Measurements from ENCODE around the gene ZCCHC14. TPM values are rescaled to one million over a fixed set of nuclear protein-coding genes. Genes with fewer than 3 reads are reported as not detected.

ZCCHC14 gene
- total and polyA plus RNA-seq, 4 donors, result 7.4 to 31.1 (median 19.3) TPM

DNA sequence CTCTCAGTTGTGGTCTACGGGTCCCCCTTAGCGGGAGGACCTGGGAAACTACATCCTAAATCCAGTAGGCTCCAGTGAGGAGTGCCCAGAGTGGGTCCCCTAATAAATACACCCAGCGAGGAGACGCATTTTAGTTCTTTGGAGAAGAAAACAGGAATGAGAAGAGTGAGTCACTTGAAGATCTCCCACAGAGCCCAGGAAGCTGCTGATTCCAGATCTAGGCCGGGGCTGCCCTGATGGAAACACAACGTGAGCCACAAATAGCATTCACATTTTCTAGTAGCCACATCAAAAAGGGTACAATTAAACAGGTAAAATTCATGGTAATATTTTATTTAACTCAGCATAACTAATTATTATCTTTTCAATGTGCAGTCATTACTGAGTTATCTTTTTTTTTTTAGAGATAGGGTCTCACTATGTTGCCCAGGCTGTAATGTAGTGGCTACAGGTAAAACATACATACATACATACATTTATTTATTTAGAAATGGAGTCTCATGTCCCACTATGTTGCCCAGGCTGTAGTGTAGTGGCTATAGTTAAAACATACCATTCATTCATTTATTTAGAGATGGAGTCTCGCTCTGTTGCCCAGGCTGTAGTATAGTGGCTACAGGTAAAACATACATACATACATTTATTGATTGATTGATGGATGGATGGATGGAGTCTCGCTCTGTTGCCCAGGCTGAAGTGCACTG, 130.8 kb downstream of the ZCCHC14 start:
- Histone ChIP-seq H3K27ac (ENCODE audit: low read depth in 1 of 2, low read length in 1 of 2) (no peak overlapping the region), H3K4me3 (no peak overlapping the region), H3K4me1 (ENCODE audit: control insufficient read depth in 5 of 5, insufficient read depth in 5 of 5, low read length in 5 of 5) (peaks cover 1 to 16% (median 9%) of the 10 kb centered on the region in 5 donors), H3K9ac (ENCODE audit: insufficient read depth in 1 of 2, low read length in 2 of 2) (no peak overlapping the region), H3K9me3 (ENCODE audit: control insufficient read depth in 4 of 4, insufficient read depth in 3 of 4, low read length in 3 of 4) (peaks cover 0 to 2% (median 0%) of the 10 kb centered on the region in 4 donors), H3K27me3 (ENCODE audit: control insufficient read depth in 3 of 3, insufficient read depth in 3 of 3, low read length in 2 of 3) (no peaks in the 10 kb centered on the region), H3K36me3 (ENCODE audit: control insufficient read depth in 4 of 4, insufficient read depth in 4 of 4, low read length in 4 of 4) (peaks cover 12 to 28% (median 21%) of the 10 kb centered on the region in 4 donors)
- no peak for DNase-seq
- TF ChIP-seq, protein P1, sequence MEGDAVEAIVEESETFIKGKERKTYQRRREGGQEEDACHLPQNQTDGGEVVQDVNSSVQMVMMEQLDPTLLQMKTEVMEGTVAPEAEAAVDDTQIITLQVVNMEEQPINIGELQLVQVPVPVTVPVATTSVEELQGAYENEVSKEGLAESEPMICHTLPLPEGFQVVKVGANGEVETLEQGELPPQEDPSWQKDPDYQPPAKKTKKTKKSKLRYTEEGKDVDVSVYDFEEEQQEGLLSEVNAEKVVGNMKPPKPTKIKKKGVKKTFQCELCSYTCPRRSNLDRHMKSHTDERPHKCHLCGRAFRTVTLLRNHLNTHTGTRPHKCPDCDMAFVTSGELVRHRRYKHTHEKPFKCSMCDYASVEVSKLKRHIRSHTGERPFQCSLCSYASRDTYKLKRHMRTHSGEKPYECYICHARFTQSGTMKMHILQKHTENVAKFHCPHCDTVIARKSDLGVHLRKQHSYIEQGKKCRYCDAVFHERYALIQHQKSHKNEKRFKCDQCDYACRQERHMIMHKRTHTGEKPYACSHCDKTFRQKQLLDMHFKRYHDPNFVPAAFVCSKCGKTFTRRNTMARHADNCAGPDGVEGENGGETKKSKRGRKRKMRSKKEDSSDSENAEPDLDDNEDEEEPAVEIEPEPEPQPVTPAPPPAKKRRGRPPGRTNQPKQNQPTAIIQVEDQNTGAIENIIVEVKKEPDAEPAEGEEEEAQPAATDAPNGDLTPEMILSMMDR (IDR thresholded peaks at IDR 0.05; ENCODE audit: control extremely low read depth, extremely low read depth), result no peak
- WGBS, 2 donors, result 96 to 98% methylated on average over 8 of the region's 8 CpGs
- ATAC-seq (ENCODE audit: insufficient read depth, low FRiP score), result no peak

DNA sequence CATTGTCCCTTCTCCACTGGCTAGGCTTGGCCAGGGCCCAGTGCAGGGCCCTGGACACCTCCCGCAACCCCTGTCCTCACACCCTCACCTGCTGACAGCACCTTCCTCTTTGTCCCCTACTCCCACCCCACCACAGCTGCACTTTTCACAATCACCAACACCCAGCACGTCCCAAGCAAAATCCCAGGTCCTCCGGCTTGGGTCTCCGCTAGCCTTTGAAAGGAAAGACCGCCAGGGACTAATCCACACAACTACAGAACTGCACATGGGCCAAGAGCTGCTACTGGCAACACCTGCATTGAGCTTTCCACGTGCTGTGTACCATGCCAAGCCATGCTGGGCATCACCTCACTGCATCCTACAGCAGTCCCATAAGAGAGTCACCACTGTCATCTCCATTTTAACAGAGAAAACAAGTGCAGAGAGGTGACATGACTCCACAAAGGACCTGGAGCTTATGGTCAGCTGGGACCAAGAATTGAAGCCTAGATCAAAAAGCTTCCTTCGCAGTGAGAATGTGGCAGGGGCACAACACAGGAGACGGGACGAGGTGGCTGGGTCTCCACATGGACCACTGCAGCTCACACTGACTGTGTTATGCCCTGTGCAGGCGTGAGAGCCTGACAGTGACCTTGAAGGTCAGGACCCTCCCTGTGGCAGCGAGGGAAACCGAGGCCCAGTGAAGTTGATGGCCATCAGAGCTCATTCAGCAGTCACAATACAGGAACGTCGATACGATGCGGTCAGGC, 131.8 kb downstream of the ZCCHC14 start:
- peaks cover 0 to 16% (median 9%) of the 10 kb centered on the region in 5 donors for H3K4me1 ChIP-seq (ENCODE audit: control insufficient read depth in 5 of 5, insufficient read depth in 5 of 5, low read length in 5 of 5)
- H3K36me3 ChIP-seq (ENCODE audit: control insufficient read depth in 4 of 4, insufficient read depth in 4 of 4, low read length in 4 of 4), result peaks cover 12 to 28% (median 20%) of the 10 kb centered on the region in 4 donors
- ATAC-seq (ENCODE audit: insufficient read depth, low FRiP score) (no peak), DNase-seq (no peak)
- no peak overlapping the region for H3K9ac ChIP-seq (ENCODE audit: insufficient read depth in 1 of 2, low read length in 2 of 2)
- TF ChIP-seq, protein P1 (IDR thresholded peaks at IDR 0.05; ENCODE audit: control extremely low read depth, extremely low read depth), result no peak
- no peak overlapping the region for H3K27ac ChIP-seq (ENCODE audit: low read depth in 1 of 2, low read length in 1 of 2)
- H3K9me3 ChIP-seq (ENCODE audit: control insufficient read depth in 4 of 4, insufficient read depth in 3 of 4, low read length in 3 of 4), result peaks cover 0 to 2% (median 0%) of the 10 kb centered on the region in 4 donors
- no peak overlapping the region for H3K4me3 ChIP-seq
- WGBS, 2 donors, result 98 to 99% methylated on average over 16 of the region's 16 CpGs
- H3K27me3 ChIP-seq (ENCODE audit: control insufficient read depth in 3 of 3, insufficient read depth in 3 of 3, low read length in 2 of 3), result no peaks in the 10 kb centered on the region

DNA sequence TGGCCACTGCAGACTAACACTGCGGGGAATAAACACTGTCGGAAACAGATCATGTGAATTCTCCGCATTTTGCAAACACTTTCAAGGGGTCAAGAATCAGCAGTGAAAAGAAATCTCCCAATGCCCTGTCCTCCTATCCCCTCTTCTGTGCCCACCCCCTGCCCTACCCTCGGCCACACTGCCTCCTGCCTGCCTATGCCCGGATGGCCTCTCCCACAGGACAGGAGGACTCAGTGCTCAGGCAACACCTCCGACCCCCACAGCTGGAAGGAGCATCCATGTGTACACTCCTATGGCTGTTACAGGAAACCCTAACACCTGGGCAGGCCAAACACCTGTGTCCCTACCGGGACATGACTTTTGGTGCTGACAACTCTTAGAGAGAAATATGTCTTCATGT, 133.7 kb downstream of the ZCCHC14 start:
- H3K9ac ChIP-seq (ENCODE audit: insufficient read depth in 1 of 2, low read length in 2 of 2), result no peak overlapping the region

More for the DNA sequence above, 133.7 kb downstream of the ZCCHC14 start:
- TF ChIP-seq, protein P1 (IDR thresholded peaks at IDR 0.05; ENCODE audit: control extremely low read depth, extremely low read depth), result no peak
- H3K36me3 ChIP-seq (ENCODE audit: control insufficient read depth in 4 of 4, insufficient read depth in 4 of 4, low read length in 4 of 4), result peaks cover 12 to 28% (median 21%) of the 10 kb centered on the region in 4 donors
- WGBS, 2 donors, result 96 to 100% methylated on average over 7 of the region's 7 CpGs
- peaks cover 0 to 12% (median 7%) of the 10 kb centered on the region in 5 donors for H3K4me1 ChIP-seq (ENCODE audit: control insufficient read depth in 5 of 5, insufficient read depth in 5 of 5, low read length in 5 of 5)
- no peak overlapping the region for H3K27ac ChIP-seq (ENCODE audit: low read depth in 1 of 2, low read length in 1 of 2)
- DNase-seq (no peak), ATAC-seq (ENCODE audit: insufficient read depth, low FRiP score) (no peak)
- peaks cover 0 to 2% (median 0%) of the 10 kb centered on the region in 4 donors for H3K9me3 ChIP-seq (ENCODE audit: control insufficient read depth in 4 of 4, insufficient read depth in 3 of 4, low read length in 3 of 4)
- H3K27me3 ChIP-seq (ENCODE audit: control insufficient read depth in 3 of 3, insufficient read depth in 3 of 3, low read length in 2 of 3), result no peaks in the 10 kb centered on the region
- H3K4me3 ChIP-seq, result no peak overlapping the region

All from lung (tissue), 12 donors.